ENCODE results near the gene DLG5. TPM values are rescaled to one million over a fixed set of nuclear protein-coding genes. Genes with fewer than 3 reads are reported as not detected.

DLG5 gene
- polyA plus RNA-seq, 4 donors, result 7.8 to 35.9 (median 11.4) TPM

GRCh38 chr10:77850620-77851231, 75.8 kb downstream of the DLG5 start:
- Histone ChIP-seq H3K27me3 (ENCODE audit: control insufficient read depth in 3 of 3, insufficient read depth in 3 of 3, low read length in 3 of 3) (no peaks in the 10 kb centered on the region), H3K9me3 (ENCODE audit: control insufficient read depth in 2 of 2, insufficient read depth in 1 of 2, low read depth in 1 of 2, low read length in 1 of 2) (no peaks in the 10 kb centered on the region), H3K4me3 (ENCODE audit: low read depth in 1 of 3, low read length in 3 of 3) (no peak overlapping the region), H3K36me3 (ENCODE audit: control insufficient read depth in 3 of 3, insufficient read depth in 2 of 3, low read depth in 1 of 3, low read length in 3 of 3) (peaks cover 0 to 78% (median 2%) of the 10 kb centered on the region in 3 donors), H3K4me1 (ENCODE audit: control insufficient read depth in 3 of 3, insufficient read depth in 2 of 3, low read depth in 1 of 3, low read length in 2 of 3) (peaks cover 0 to 26% (median 0%) of the 10 kb centered on the region in 3 donors), H3K27ac (ENCODE audit: low read depth in 1 of 3, low read length in 2 of 3) (no peak overlapping the region)
- DNase-seq (no peak), FAIRE-seq (no peak)
- WGBS, 3 donors, result 89 to 92% (median 91%) methylated on average over 17 of the region's 17 CpGs

DNA sequence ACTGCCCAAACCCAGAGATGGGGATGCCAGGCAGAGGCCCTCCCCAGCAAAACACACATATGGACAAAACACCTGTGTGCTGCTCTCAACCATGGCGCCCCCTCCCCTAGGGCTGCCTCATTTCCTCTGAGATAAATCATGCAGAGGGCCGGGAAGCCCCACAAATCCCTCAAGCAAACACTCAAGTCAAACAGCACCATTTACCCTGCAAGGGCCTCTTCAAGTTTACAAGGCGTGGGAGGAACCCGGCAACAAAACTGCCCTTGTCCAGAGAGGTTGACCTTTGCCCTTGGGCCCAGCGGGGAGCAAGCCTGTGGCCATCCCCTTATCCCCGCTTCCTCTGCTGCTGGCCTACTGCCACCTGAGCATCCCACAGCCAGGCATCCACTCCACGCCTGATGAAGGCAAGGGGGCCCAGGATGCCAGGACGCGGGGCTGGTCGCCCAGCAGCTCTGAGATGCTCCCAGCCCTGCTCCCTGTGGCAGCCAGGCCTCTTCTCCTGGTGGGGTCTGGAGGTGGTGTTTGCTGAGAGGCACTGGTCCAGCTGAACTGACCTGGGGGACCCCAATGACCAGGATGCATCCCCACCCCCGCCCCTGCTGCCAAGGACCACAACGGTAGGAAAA, 77.4 kb downstream of the DLG5 start:
- H3K4me1 ChIP-seq (ENCODE audit: control insufficient read depth in 3 of 3, insufficient read depth in 2 of 3, low read depth in 1 of 3, low read length in 2 of 3), result peaks cover 0 to 41% (median 5%) of the 10 kb centered on the region in 3 donors
- H3K27me3 ChIP-seq (ENCODE audit: control insufficient read depth in 3 of 3, insufficient read depth in 3 of 3, low read length in 3 of 3), result no peaks in the 10 kb centered on the region
- FAIRE-seq (no peak), DNase-seq (peak; percentile 30 to 56)
- no peak overlapping the region for H3K4me3 ChIP-seq (ENCODE audit: low read depth in 1 of 3, low read length in 3 of 3)
- H3K36me3 ChIP-seq (ENCODE audit: control insufficient read depth in 3 of 3, insufficient read depth in 2 of 3, low read depth in 1 of 3, low read length in 3 of 3), result peaks cover 0 to 68% (median 0%) of the 10 kb centered on the region in 3 donors
- WGBS, 3 donors, result 49 to 58% (median 56%) methylated on average over 11 to 12 of the region's 12 CpGs
- H3K27ac ChIP-seq (ENCODE audit: low read depth in 1 of 3, low read length in 2 of 3), result peak overlapping the region in 1 of 3 donors; percentile 1
- H3K9me3 ChIP-seq (ENCODE audit: control insufficient read depth in 2 of 2, insufficient read depth in 1 of 2, low read depth in 1 of 2, low read length in 1 of 2), result no peaks in the 10 kb centered on the region

- Histone ChIP-seq H3K4me1 (ENCODE audit: control insufficient read depth in 3 of 3, insufficient read depth in 2 of 3, low read depth in 1 of 3, low read length in 2 of 3) (peaks cover 0 to 52% (median 5%) of the 10 kb centered on the region in 3 donors), H3K27me3 (ENCODE audit: control insufficient read depth in 3 of 3, insufficient read depth in 3 of 3, low read length in 3 of 3) (no peaks in the 10 kb centered on the region), H3K36me3 (ENCODE audit: control insufficient read depth in 3 of 3, insufficient read depth in 2 of 3, low read depth in 1 of 3, low read length in 3 of 3) (peaks cover 0 to 64% (median 4%) of the 10 kb centered on the region in 3 donors), H3K27ac (ENCODE audit: low read depth in 1 of 3, low read length in 2 of 3) (peak overlapping the region in 1 of 3 donors; percentile 10), H3K4me3 (ENCODE audit: low read depth in 1 of 3, low read length in 3 of 3) (no peak overlapping the region), H3K9me3 (ENCODE audit: control insufficient read depth in 2 of 2, insufficient read depth in 1 of 2, low read depth in 1 of 2, low read length in 1 of 2) (no peaks in the 10 kb centered on the region)
- FAIRE-seq, result no peak
- peak; percentile 67 to 85 for DNase-seq
- 33 to 44% (median 37%) methylated on average over 21 of the region's 21 CpGs for WGBS, 3 donors
Measured at GRCh38 chr10:77846718-77847311, 79.7 kb downstream of the DLG5 start.

- peaks cover 0 to 65% (median 7%) of the 10 kb centered on the region in 3 donors for H3K36me3 ChIP-seq (ENCODE audit: control insufficient read depth in 3 of 3, insufficient read depth in 2 of 3, low read depth in 1 of 3, low read length in 3 of 3)
- H3K27ac ChIP-seq (ENCODE audit: low read depth in 1 of 3, low read length in 2 of 3), result peak overlapping the region; percentile 86 to 95 (median 90)
- no peak for DNase-seq
- no peak for FAIRE-seq
- peaks cover 0 to 52% (median 5%) of the 10 kb centered on the region in 3 donors for H3K4me1 ChIP-seq (ENCODE audit: control insufficient read depth in 3 of 3, insufficient read depth in 2 of 3, low read depth in 1 of 3, low read length in 2 of 3)
- H3K27me3 ChIP-seq (ENCODE audit: control insufficient read depth in 3 of 3, insufficient read depth in 3 of 3, low read length in 3 of 3), result no peaks in the 10 kb centered on the region
- H3K4me3 ChIP-seq (ENCODE audit: low read depth in 1 of 3, low read length in 3 of 3), result no peak overlapping the region
- H3K9me3 ChIP-seq (ENCODE audit: control insufficient read depth in 2 of 2, insufficient read depth in 1 of 2, low read depth in 1 of 2, low read length in 1 of 2), result no peaks in the 10 kb centered on the region
Measured at GRCh38 chr10:77845451-77845850, 81.1 kb downstream of the DLG5 start.

DNA sequence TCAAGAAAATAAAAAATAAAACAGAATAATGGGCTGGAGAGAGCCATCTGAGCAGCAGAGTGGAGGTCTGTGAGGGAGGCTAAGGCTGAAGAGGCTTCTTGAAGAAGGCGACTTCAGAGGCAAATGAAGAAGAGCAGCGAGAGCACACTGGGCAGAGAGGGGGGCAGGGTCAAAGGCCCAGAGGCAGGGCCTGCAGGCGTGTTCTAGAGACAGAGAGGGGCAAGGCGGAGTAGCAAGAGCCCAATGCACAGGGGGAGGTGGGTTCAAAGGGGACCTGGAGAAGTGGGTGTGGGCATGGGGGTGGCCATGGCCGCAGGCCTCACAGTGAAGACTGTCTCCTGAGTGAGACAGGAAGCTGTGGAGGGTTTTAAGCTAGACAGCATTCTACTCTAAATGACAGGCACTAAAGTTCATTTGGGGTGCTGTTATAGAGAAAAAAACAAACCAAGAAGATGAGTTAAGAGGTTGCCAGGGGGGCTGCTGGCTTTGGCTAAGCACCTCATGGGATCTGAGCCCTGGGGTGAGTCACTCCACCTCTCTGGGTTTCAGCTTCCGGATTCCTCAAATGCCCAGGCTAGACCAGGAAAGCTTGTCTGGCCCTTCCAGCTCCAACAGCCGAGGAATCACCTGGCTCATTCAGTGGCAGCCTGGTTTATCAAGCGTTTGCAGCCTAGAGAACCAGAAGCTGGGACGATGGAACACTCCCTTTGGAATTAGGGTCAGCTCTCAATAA, 81.7 kb downstream of the DLG5 start:
- 21 to 54% (median 37%) methylated on average over 9 of the region's 9 CpGs for WGBS, 3 donors
- no peak for FAIRE-seq
- Histone ChIP-seq H3K4me1 (ENCODE audit: control insufficient read depth in 3 of 3, insufficient read depth in 2 of 3, low read depth in 1 of 3, low read length in 2 of 3) (peaks cover 0 to 52% (median 5%) of the 10 kb centered on the region in 3 donors), H3K4me3 (ENCODE audit: low read depth in 1 of 3, low read length in 3 of 3) (no peak overlapping the region), H3K27ac (ENCODE audit: low read depth in 1 of 3, low read length in 2 of 3) (peak overlapping the region; percentile 86 to 95 (median 90)), H3K36me3 (ENCODE audit: control insufficient read depth in 3 of 3, insufficient read depth in 2 of 3, low read depth in 1 of 3, low read length in 3 of 3) (peaks cover 0 to 70% (median 7%) of the 10 kb centered on the region in 3 donors), H3K27me3 (ENCODE audit: control insufficient read depth in 3 of 3, insufficient read depth in 3 of 3, low read length in 3 of 3) (no peaks in the 10 kb centered on the region), H3K9me3 (ENCODE audit: control insufficient read depth in 2 of 2, insufficient read depth in 1 of 2, low read depth in 1 of 2, low read length in 1 of 2) (no peaks in the 10 kb centered on the region)
- peak; percentile 77 to 81 for DNase-seq

DNA sequence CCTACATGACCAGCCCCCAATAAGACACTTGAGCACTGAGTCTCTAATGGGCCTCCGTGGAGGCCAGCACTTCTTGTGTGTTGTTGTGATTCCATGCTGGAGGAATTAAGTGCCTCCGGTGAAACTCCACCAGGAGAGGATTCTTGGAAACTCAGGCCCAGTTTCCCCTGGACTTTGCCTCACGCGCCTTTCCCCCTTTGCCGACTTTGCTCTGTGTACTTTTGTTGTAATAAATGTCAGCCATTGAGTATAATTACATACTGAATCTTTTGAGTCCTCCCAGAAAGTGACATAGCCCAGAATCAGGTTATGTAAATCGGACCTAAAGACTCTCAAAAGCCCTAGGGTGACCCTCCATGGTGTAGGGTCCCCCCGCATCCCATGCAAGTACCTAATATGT, 82.4 kb downstream of the DLG5 start:
- Histone ChIP-seq H3K9me3 (ENCODE audit: control insufficient read depth in 2 of 2, insufficient read depth in 1 of 2, low read depth in 1 of 2, low read length in 1 of 2) (no peaks in the 10 kb centered on the region), H3K4me1 (ENCODE audit: control insufficient read depth in 3 of 3, insufficient read depth in 2 of 3, low read depth in 1 of 3, low read length in 2 of 3) (peaks cover 0 to 47% (median 5%) of the 10 kb centered on the region in 3 donors), H3K36me3 (ENCODE audit: control insufficient read depth in 3 of 3, insufficient read depth in 2 of 3, low read depth in 1 of 3, low read length in 3 of 3) (peaks cover 0 to 68% (median 7%) of the 10 kb centered on the region in 3 donors), H3K4me3 (ENCODE audit: low read depth in 1 of 3, low read length in 3 of 3) (no peak overlapping the region), H3K27me3 (ENCODE audit: control insufficient read depth in 3 of 3, insufficient read depth in 3 of 3, low read length in 3 of 3) (no peaks in the 10 kb centered on the region), H3K27ac (ENCODE audit: low read depth in 1 of 3, low read length in 2 of 3) (peak overlapping the region; percentile 86 to 95 (median 90))
- FAIRE-seq (no peak), DNase-seq (peak; percentile 89 to 94)
- 14 to 63% (median 43%) methylated on average over 7 of the region's 7 CpGs for WGBS, 3 donors

DNA sequence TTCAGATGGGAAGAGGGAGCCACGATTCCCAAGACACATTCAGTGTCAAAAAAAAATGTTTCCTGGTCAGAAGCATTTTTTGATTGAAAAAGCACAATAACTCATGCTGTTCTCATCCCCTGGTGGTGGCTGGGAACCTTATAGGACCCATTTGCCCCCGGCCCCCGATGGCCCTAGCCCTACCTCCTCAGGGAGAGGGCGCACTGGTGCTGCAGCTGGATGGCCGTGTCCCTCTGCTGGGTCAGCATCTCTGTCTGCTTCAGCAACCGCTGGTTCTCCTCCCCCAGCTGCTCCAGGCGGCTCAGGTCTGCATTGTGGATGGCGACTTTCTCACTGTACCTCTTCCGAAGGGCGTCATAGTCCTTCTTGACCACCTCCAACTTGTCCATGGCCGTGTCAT, 83.3 kb downstream of the DLG5 start:
- Histone ChIP-seq H3K9me3 (ENCODE audit: control insufficient read depth in 2 of 2, insufficient read depth in 1 of 2, low read depth in 1 of 2, low read length in 1 of 2) (no peaks in the 10 kb centered on the region), H3K36me3 (ENCODE audit: control insufficient read depth in 3 of 3, insufficient read depth in 2 of 3, low read depth in 1 of 3, low read length in 3 of 3) (peaks cover 3 to 73% (median 7%) of the 10 kb centered on the region in 3 donors), H3K27me3 (ENCODE audit: control insufficient read depth in 3 of 3, insufficient read depth in 3 of 3, low read length in 3 of 3) (no peaks in the 10 kb centered on the region), H3K4me1 (ENCODE audit: control insufficient read depth in 3 of 3, insufficient read depth in 2 of 3, low read depth in 1 of 3, low read length in 2 of 3) (peaks cover 0 to 41% (median 5%) of the 10 kb centered on the region in 3 donors), H3K27ac (ENCODE audit: low read depth in 1 of 3, low read length in 2 of 3) (peak overlapping the region in 1 of 3 donors; percentile 95), H3K4me3 (ENCODE audit: low read depth in 1 of 3, low read length in 3 of 3) (no peak overlapping the region)
- FAIRE-seq (no peak), DNase-seq (no peak)
- 92 to 95% (median 93%) methylated on average over 11 of the region's 11 CpGs for WGBS, 3 donors

DNA sequence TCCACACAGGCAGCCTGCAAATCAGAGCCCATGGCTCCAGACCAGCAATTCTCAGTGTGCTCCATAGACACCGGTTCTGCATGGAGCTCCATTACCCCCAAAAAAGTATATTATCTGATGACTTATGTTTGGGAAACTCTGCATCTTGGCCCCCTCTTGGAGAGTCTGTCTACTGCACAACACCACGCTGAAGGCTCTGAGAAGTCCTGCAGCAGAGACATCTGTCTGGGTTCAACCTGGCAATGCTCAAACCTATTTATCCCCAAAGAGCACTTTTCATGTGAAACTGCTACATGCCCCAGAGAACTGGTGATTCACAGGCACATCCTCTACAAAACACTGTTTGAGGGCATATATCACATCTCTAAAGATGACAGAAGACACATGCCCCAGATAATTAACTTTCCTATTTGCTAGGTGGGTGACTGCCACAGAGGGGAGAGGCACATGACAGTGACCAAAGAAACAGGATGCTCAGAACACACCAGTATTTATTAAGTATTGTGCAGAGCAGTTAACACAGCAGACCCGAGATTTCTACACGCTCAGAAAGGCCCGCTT, 83.8 kb downstream of the DLG5 start:
- peaks cover 0 to 41% (median 5%) of the 10 kb centered on the region in 3 donors for H3K4me1 ChIP-seq (ENCODE audit: control insufficient read depth in 3 of 3, insufficient read depth in 2 of 3, low read depth in 1 of 3, low read length in 2 of 3)
- no peak overlapping the region for H3K4me3 ChIP-seq (ENCODE audit: low read depth in 1 of 3, low read length in 3 of 3)
- DNase-seq (no peak), FAIRE-seq (no peak)
- WGBS, 3 donors, result 92 to 94% (median 94%) methylated on average over 5 of the region's 5 CpGs
- no peaks in the 10 kb centered on the region for H3K27me3 ChIP-seq (ENCODE audit: control insufficient read depth in 3 of 3, insufficient read depth in 3 of 3, low read length in 3 of 3)
- H3K27ac ChIP-seq (ENCODE audit: low read depth in 1 of 3, low read length in 2 of 3), result peak overlapping the region in 1 of 3 donors; percentile 95
- H3K36me3 ChIP-seq (ENCODE audit: control insufficient read depth in 3 of 3, insufficient read depth in 2 of 3, low read depth in 1 of 3, low read length in 3 of 3), result peaks cover 3 to 73% (median 7%) of the 10 kb centered on the region in 3 donors
- H3K9me3 ChIP-seq (ENCODE audit: control insufficient read depth in 2 of 2, insufficient read depth in 1 of 2, low read depth in 1 of 2, low read length in 1 of 2), result no peaks in the 10 kb centered on the region

All from small intestine (tissue), 7 donors.